ENCODE measurements around the gene PLA2G2C.

DNA sequence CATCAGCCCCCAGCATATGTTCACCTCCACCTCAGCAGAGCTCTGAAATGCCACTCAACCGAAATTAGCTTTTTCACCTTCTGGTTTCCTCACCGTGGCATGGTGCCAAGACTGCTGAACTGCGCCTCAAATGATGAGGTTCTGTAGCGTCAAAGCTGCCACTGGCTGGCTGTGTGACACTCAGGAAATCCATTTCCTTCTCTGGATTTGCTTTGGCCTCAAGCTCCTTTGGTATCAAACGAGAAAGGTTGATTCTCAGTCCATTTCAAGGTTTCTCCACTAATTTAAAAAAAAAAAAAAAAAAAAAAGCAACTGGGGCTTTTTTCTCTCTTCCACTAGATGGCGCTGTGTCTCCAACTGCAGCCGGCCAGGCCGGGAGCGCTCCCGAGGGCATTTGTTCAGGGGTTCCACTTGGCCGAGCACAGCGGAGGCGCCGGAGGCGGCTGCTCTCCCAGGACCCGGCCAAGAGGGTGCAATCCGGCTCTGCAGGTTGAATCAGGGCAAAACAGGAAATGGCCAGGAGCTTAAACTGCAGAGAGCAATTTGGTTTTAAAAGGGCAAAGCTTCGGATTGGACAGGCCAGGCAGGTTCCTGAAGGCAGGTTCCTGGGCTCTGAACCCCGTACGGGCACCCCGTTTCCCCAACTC, 26.5 kb upstream of the PLA2G2C start:
- TF ChIP-seq, protein P1, sequence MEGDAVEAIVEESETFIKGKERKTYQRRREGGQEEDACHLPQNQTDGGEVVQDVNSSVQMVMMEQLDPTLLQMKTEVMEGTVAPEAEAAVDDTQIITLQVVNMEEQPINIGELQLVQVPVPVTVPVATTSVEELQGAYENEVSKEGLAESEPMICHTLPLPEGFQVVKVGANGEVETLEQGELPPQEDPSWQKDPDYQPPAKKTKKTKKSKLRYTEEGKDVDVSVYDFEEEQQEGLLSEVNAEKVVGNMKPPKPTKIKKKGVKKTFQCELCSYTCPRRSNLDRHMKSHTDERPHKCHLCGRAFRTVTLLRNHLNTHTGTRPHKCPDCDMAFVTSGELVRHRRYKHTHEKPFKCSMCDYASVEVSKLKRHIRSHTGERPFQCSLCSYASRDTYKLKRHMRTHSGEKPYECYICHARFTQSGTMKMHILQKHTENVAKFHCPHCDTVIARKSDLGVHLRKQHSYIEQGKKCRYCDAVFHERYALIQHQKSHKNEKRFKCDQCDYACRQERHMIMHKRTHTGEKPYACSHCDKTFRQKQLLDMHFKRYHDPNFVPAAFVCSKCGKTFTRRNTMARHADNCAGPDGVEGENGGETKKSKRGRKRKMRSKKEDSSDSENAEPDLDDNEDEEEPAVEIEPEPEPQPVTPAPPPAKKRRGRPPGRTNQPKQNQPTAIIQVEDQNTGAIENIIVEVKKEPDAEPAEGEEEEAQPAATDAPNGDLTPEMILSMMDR (IDR thresholded peaks at IDR 0.05; ENCODE audit: insufficient read depth, low read depth, low read length) = peak; percentile 82
- no peak for TF ChIP-seq EZH2 (IDR thresholded peaks at IDR 0.05; ENCODE audit: insufficient read depth, low read length)
